NOMO-1 treated with DMSO at 0.1 percent for 48 hours (cell line): ENCODE measurements around the gene ZSCAN18.

Experiments
- DNase-seq: peaks from one replicate; lab custom pipeline; 2025; ENCODE audit not compliant: unreplicated experiment; lab: John Stamatoyannopoulos, UW

Gene ZSCAN18

DNA sequence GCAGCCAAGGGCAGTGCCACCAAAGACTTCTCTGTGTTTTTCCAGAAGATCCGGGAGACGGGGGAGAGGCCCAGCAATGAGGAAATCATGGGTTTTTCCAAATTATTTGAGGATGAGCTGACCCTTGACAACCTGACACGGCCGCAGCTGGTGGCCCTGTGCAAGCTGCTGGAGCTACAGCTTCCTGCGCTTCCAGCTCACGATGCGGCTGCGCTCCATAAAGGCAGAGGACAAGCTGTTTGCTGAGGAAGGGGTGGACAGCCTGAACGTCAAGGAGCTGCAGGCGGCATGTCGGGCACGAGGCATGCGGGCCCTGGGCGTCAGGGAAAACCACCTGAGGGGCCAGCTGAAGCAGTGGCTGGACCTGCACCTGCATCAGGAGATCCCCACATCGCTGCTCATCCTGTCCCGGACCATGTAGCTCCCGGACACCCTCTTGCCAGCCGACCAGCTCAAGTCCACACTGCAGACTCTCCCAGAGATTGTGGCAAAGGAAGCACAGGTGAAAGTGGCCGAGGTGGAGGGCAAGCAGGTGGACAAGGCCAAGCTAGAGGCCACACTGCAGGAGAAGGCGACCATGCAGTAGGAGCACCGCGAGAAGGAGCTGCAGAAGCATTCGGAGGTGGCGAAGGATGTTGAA is 52.5 kb downstream of the ZSCAN18 start:
- DNase-seq, result no peak

DNA sequence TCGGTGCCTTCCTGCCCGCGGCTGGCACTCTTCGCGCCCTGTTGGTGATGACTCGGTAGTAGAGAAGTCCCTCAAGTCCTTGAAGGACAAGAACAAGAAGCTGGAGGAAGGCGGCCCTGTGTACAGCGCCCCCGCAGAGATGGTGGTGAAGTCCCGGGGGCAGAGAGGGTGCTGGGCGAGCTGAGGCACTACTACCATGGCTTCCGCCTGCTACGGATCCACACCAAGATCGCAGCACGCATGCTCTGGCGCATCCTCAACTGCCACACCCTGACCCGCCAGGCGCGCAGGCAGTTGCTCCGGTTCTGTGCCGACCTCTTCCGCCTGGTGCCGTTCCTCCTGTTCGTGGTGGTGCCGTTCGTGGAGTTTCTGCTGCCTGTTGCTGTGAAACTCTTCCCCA is 53.1 kb downstream of the ZSCAN18 start:
- DNase-seq, result no peak

DNA sequence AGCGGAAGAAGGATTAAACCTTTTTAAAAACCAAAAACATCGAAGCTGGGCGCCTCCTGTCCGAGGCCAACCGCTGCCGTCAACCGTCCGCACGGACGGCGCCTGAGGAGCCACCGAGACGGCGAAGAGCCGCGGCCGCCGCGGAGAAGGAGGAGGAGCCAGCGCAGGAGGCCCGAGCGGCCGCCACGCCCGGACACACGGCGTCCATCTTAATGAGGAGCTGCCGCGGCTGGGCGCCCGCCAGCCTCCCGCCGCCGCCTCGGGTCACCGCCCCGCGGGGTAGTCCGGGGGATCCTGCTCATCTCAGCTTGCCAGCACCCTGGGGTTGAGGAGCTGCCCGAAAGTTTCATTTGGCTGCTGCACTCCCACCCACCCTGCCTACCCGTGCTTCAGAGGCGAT is 53.6 kb downstream of the ZSCAN18 start:
- no peak for DNase-seq

DNA sequence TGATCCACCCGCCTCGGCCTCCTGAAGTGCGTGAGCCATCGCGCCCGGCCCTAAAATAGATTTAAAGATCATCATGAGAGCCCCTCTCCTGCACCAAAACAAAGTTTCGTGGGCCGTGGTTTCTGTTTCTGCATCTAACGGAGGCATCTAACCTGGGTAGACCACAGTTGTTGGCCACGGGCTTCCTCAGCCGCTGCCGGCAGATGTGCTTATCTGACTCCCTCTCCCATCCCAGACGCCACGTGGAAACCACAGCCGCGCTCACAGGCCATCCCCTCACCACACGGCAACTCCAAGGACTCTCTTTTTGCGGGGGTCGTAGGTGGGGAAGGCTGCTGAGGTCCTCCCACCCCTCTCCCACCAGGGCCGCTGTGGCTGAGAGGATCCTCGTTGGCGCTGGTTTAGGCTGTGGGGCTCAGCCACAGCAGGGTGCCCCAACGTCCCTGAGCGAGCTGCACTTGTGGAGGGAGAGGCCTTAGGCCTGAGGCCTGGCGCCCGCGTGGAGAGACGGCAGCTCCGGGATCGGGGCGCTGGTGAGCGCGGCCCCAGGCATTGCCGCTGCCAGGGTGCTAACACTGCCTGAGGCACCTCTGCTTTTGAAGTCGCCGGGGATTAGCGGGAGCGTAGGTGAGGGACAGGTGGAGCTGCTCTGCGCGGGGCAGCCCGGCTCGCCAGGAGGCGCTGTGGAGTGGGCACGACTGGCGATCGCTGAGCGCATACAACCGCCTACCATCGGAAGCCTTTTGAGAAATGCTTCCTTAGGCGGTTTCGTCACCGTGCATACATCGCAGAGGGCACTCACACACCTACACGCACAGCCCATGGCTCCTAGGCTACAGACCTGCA is 55.3 kb downstream of the ZSCAN18 start:
- no peak for DNase-seq

DNA sequence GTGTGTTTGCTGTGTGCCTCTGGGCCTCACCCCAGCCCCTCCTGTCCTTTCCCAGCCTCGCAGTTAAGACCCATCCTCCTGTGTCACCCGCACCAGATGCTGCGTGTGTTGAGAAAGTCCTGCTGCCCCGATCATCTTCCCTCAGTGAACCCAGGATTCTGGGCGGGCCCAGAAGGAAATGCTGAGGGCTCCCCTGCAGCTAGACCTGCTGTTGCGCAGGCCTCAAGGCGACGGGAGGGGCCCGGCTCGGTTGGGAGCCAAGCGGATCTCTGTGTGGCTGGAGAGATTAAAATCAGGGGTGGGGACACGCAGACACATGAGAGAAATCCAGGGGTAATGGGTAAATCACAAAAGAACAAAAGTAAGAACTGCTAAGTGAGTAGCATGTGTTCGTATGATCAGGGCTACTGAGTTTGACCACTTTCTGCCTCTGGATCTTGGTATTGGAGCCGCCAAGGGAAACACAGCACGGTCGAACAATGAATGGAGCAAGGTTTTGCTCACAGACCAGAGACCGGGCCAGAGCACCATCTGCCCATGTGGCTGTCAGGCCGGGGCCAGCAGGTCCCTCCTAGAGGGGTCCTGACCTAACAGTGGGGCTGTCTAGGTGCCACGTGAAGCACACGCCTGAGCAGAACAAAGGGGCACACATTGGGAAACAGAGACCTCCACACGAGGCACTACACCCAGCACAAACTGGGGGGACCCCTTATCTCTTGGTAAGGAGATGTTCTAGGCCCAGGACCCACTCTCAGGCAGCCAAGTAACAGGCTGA is 57.1 kb downstream of the ZSCAN18 start:
- DNase-seq, result no peak

DNA sequence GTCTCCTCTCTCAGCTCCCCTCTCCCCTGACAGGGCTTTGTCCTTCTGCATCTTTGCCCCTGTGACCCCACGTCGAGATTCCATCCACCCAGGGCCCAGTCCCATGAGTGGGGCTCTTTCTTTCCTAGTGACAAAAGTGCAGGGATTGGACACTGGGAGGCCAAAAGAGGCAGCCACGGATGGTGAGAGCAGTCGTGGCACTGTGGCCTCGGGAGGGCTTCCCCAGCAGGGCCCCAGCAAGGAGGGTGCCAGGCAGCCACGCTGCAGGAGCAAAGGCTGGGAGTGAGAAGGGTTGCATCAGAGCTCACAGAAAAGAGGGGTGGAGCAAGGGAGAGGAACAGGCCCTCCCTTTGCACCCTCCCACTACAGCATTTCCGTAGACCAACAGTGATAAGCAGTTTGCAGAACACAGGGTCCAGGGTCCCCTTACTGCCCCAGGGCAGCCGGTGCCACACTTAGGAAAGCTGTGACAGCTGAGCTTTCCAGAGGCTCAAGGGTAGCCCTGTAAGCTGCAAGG is 59.3 kb downstream of the ZSCAN18 start:
- DNase-seq, result no peak

DNA sequence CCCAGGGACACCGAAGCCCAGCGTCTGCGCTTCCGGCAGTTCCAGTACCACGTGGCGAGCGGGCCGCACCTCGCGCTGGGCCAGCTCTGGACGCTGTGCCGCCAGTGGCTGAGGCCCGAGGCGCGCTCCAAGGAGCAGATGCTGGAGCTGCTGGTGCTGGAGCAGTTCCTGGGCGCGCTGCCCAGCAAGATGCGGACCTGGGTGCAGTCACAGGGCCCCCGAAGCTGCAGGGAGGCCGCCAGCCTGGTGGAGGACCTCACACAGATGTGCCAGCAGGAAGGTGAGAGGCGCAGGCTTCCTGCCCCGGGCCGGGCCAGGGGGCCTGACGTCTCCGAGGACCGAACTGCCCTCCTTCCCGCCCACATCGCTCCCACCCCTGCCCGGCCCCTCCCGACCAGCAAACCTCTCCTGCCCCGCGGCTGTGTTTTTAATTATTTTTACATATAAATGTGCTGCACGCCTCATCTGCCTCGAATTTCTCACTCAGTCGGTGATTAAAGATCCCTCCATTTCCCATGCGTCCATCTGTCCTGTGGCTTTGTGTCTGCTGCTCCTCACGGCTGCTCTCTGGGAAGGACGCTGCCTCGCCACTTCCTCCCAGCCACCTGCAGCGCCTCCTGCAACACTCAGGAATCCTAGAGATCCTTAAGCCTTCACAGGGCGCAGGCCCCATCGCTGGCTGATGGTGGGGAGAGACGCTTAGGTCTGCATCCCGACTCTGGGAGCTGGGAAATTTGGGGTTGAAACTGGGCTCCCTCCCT is 59.9 kb downstream of the ZSCAN18 start:
- DNase-seq, result no peak

DNA sequence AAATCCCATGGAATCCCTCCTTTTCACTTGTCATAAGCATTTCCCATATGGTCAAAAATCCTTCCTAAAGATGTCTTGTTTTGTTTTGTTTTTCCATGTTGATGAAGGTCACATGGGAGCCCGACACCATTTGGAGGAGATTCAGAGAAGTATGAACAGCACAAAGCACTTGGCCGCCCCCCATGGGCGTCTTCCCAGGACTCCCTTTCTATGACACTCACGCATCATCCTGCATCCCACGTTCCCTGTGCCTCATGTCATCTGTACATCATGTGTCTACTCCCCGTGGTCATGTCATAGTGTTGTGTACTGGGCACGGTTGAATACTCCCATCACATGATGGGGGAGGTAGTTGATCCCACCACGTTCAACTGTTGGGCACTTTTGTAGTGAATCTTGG is 62.2 kb downstream of the ZSCAN18 start:
- DNase-seq, result no peak

DNA sequence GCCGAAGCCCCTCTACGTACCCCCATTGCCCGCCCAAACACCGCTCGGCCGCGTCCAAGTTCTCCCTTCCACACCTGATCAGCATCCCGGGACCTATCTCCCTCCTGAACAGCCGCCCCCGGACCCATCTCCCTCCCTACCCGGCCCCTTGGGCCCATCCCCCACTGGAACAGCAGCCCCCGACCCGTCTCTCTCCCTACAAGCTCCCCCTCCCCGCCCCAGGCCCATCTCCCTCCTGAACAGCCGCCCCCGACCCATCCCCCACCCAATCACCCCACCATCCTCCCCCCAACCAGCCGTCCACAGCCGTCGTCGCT is 63.6 kb downstream of the ZSCAN18 start:
- no peak for DNase-seq
